Testis (tissue), 3 donors: Measurements from ENCODE around the gene PGBD1. TPM values are rescaled to one million over a fixed set of nuclear protein-coding genes. Genes with fewer than 3 reads are reported as not detected.

Experiments
- DNase-seq: peaks from one replicate; pipeline ENCODE4 v3.0.0-alpha.2; 2019
- H3K27ac ChIP-seq, 2 donors: fragments of 200-600 bp; sonication (generic); one replicate each; pipeline ENCODE4 v1.5.1; 2019
- H3K27me3 ChIP-seq: fragments of 200-600 bp; sonication (generic); one replicate; pipeline ENCODE4 v1.5.1; 2019
- H3K36me3 ChIP-seq: fragments of 200-600 bp; sonication (generic); one replicate; pipeline ENCODE4 v1.5.1; 2017; ENCODE audit warnings: low read depth; ENCODE audit errors: missing control alignments
- H3K4me1 ChIP-seq: fragments of 200-600 bp; sonication (generic); one replicate; pipeline ENCODE4 v1.5.1; 2019
- H3K4me3 ChIP-seq, 2 donors: fragments of 200-600 bp; sonication (generic); one replicate each; pipeline ENCODE4 v1.5.1; 2017 to 2019
- H3K9me3 ChIP-seq: fragments of 200-600 bp; sonication (generic); one replicate; pipeline ENCODE4 v1.5.1; 2017
- POLR2A ChIP-seq: fragments of 450-650 bp; IDR thresholded peaks from one replicate; pipeline ENCODE4 v1.6.1; 2017; ENCODE audit warnings: antibody characterized with exemption, mild to moderate bottlenecking, moderate library complexity
- WGBS, 2 donors: methylation state at CpG; one replicate each; pipeline ENCODE4 v1.1.5; 2018; 5-methylcytosine and 5-hydroxymethylcytosine counted together
- intact Hi-C: fragments of 100-400 bp; cut with DNase I; formaldehyde crosslinking; loops from one replicate; pipeline ENCODE4 v1.15.1; 2023; ENCODE audit warnings: low total_unique reads
- polyA plus RNA-seq: library from polyadenylated mRNA; stranded (reverse); fragments of 350-450 nt; fragmentation: Illumina TruSeq; extraction: RNeasy Lipid Tissue Mini Kit (QIAGEN cat#74804); gene quantifications from one replicate; pipeline ENCODE4 v1.2.3, GENCODE V29; 2014; ENCODE audit warnings: low read depth, low replicate concordance; ENCODE audit not compliant: insufficient read depth
- total RNA-seq, 2 donors: library from RNA; depleted of rRNA; stranded (reverse); fragments of >200 nt; gene quantifications; one replicate each; pipeline ENCODE4 v1.2.3, GENCODE V29; 2016
- TF ChIP-seq, protein P1 (sequence below), 3 experiments: fragments of 450-650 bp in 2 of 3; fragments of 200-600 bp in 1 of 3; sonication (generic) in 1 of 3; IDR thresholded peaks; one replicate each; pipeline ENCODE4 v1.5.1; 2016 to 2019; ENCODE audit warnings: antibody characterized with exemption in 3 of 3, mild to moderate bottlenecking in 2 of 3, moderate library complexity in 1 of 3

Gene PGBD1
- total and polyA plus RNA-seq, 3 donors from 2014 or later: 4.8 to 6.9 (median 6.1) TPM

DNA sequence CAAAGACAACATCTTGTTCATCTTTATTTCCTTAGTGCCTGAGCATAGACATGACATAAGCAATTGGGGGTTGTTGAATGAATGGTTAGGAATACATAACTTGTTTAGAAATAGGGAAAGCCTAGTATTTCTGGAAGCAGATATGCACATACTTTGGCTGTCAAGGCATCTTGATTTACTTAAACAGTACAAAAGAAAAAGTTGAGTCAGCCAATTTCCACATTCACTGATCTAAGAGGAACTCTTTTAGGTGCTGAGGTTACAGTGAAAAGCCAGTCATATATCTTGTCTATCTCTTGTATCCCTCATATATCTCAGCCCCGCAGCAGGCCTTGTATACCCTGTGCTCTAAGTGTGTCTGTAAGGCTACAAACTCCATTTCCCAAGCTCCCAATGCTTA lies 40.9 kb upstream of the PGBD1 start:
- H3K4me3 ChIP-seq: no peak overlapping the region
- whole genome bisulfite sequencing, 2 donors: 95 to 100% methylated on average over 1 of the region's 1 CpG
- H3K9me3 ChIP-seq: no peaks in the 10 kb centered on the region
- no peak for DNase-seq
- intact Hi-C loops: no loop called here
- no peaks in the 10 kb centered on the region for H3K36me3 ChIP-seq
- TF ChIP-seq POLR2A: no peak
- TF ChIP-seq, protein P1, sequence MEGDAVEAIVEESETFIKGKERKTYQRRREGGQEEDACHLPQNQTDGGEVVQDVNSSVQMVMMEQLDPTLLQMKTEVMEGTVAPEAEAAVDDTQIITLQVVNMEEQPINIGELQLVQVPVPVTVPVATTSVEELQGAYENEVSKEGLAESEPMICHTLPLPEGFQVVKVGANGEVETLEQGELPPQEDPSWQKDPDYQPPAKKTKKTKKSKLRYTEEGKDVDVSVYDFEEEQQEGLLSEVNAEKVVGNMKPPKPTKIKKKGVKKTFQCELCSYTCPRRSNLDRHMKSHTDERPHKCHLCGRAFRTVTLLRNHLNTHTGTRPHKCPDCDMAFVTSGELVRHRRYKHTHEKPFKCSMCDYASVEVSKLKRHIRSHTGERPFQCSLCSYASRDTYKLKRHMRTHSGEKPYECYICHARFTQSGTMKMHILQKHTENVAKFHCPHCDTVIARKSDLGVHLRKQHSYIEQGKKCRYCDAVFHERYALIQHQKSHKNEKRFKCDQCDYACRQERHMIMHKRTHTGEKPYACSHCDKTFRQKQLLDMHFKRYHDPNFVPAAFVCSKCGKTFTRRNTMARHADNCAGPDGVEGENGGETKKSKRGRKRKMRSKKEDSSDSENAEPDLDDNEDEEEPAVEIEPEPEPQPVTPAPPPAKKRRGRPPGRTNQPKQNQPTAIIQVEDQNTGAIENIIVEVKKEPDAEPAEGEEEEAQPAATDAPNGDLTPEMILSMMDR (IDR thresholded peaks at IDR 0.05): no peak
- H3K27me3 ChIP-seq: no peaks in the 10 kb centered on the region
- H3K27ac ChIP-seq: no peak overlapping the region
- H3K4me1 ChIP-seq: no peaks in the 10 kb centered on the region

DNA sequence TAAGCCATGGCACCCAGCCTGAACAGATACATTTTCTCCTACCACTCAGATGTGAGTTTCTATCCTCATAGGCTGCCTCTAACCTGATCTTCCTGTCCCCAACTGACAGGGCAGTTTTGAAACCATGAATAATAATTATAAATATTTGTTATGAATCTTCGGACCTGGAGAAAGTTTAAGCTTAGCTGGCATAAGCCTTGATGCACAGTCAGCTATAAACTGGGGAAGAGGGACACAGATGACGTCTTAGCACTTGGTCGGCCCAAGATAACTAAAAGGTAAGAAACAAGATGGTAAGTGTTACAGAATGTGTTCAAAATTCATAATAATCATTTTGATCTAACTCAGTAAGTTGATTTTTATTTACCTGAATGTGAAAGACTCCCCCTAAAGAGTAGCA lies 37.4 kb upstream of the PGBD1 start:
- 92 to 94% methylated on average over 3 of the region's 3 CpGs for WGBS, 2 donors

DNA sequence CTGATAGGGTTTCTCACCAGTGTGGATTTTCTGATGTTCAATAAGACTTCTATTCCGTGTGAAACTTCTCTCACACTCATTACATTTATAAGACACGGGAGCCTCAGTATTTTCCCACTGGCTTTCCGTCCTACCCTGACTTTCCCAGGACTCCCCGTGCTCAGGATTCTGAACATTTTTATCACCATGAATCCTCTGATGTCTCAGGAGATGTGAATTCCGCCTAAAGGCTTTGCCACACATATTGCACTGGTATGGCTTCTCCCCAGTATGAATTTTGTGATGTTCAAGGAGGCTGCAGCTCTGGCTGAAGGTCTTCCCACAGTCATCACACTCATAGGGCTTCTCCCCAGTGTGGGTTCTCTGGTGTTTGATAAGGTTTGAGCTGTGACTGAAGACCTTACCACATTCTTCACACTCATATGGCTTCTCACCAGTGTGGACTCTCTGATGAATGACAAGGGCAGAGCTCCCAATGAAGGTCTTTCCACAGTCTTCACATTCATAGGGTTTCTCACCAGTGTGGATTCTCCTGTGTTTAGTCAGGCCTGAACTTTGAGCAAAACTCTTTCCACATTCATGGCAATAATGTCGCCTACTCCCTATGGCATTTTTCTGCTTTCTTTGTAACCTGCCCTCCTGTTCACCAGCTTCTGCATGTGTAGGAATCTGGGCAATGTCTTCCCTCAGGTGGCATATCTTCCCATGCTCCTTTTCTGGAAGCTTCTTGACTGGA lies 36.0 kb upstream of the PGBD1 start:
- H3K4me1 ChIP-seq: no peaks in the 10 kb centered on the region
- no peaks in the 10 kb centered on the region for H3K36me3 ChIP-seq
- H3K27me3 ChIP-seq: no peaks in the 10 kb centered on the region
- H3K4me3 ChIP-seq: no peak overlapping the region
- TF ChIP-seq POLR2A: no peak
- TF ChIP-seq, protein P1 (IDR thresholded peaks at IDR 0.05): no peak
- intact Hi-C loops: no loop called here
- no peaks in the 10 kb centered on the region for H3K9me3 ChIP-seq
- DNase-seq: no peak
- no peak overlapping the region for H3K27ac ChIP-seq
- 91% methylated on average over 6 of the region's 6 CpGs for WGBS, 2 donors

More for the DNA sequence above, 37.4 kb upstream of the PGBD1 start:
- H3K4me3 ChIP-seq: no peak overlapping the region
- H3K4me1 ChIP-seq: no peaks in the 10 kb centered on the region
- H3K27ac ChIP-seq: no peak overlapping the region
- intact Hi-C loops: no loop called here
- H3K36me3 ChIP-seq: no peaks in the 10 kb centered on the region
- H3K9me3 ChIP-seq: no peaks in the 10 kb centered on the region
- DNase-seq: no peak
- no peaks in the 10 kb centered on the region for H3K27me3 ChIP-seq
- no peak for TF ChIP-seq POLR2A
- TF ChIP-seq, protein P1 (IDR thresholded peaks at IDR 0.05): no peak

DNA sequence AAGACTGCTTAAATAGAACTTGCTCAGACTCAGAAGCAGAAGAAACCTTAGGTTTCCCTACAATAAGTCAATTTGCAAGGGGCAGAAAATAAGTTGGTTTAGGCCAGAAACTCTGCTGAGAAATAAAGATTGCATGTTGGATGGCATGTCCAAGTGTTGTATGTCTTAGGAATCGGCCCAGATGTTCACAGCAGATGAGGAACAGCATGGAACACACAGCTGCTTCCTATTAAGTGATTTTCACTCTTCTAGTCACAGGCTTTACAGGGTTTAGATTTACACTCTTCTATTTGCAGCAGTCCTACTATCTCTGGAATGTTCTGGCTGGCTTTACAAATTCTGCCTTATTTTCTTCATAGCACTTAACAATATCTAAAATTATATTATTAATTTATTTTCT lies 32.5 kb upstream of the PGBD1 start:
- Histone ChIP-seq H3K27me3 (no peaks in the 10 kb centered on the region), H3K36me3 (no peaks in the 10 kb centered on the region), H3K4me1 (peaks cover 18% of the 10 kb centered on the region), H3K9me3 (no peaks in the 10 kb centered on the region), H3K27ac (no peak overlapping the region), H3K4me3 (no peak overlapping the region)
- intact Hi-C loops: no loop called here
- no peak for DNase-seq
- 55 to 62% methylated on average over 1 of the region's 1 CpG for WGBS, 2 donors
- no peak for TF ChIP-seq POLR2A
- TF ChIP-seq, protein P1 (IDR thresholded peaks at IDR 0.05): no peak

DNA sequence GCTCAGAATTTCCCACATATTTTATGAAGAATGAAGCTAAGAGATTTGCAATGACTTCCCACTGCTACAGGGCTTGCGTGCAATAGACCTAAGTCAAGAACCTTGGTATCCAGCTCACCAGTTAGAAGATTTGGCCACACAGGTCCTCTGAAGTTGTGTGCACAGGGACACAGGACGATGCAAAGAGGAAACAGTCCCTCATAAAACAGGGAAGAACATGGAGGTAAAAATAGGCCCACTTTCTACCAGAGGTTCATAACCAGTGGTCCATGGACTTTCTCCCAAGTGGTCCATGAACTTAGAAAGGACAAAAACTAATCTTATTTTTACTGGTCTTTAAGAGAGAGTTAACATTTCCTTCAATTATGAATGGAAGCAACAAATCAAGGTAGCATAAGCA lies 30.6 kb upstream of the PGBD1 start:
- Histone ChIP-seq H3K36me3 (no peaks in the 10 kb centered on the region), H3K27me3 (no peaks in the 10 kb centered on the region), H3K27ac (no peak overlapping the region), H3K9me3 (no peaks in the 10 kb centered on the region), H3K4me3 (no peak overlapping the region), H3K4me1 (peaks cover 18% of the 10 kb centered on the region)
- TF ChIP-seq POLR2A: no peak
- TF ChIP-seq, protein P1 (IDR thresholded peaks at IDR 0.05): no peak
- intact Hi-C loops: no loop called here
- WGBS, 2 donors: 65 to 88% methylated on average over 2 of the region's 2 CpGs
- no peak for DNase-seq
